GM23338 (cell line): Measurements from ENCODE around the gene PTPRZ1. TPM values are rescaled to one million over a fixed set of nuclear protein-coding genes. Genes with fewer than 3 reads are reported as not detected.

Experiments used
- ATAC-seq: fragments of 200-7000 bp; cut with Tn5 transposase; 3 replicates; pipeline ENCODE4 v1.9.1; 2020
- DNase-seq: peaks from one replicate; pipeline ENCODE4 v3.0.0-alpha.2; 2015; ENCODE audit warnings: low spot score
- H2AFZ ChIP-seq: fragments of 200-600 bp; sonication (generic); 2 replicates; pipeline ENCODE4 v1.8.0; 2016; ENCODE audit warnings: antibody characterized with exemption, mild to moderate bottlenecking, moderate library complexity
- H3F3A ChIP-seq: fragments of 200-600 bp; sonication (generic); replicated peaks from 2 replicates; pipeline ENCODE4 v1.8.0; 2017; ENCODE audit warnings: antibody characterized with exemption, mixed run types, low read depth
- H3K27ac ChIP-seq: fragments of 200-600 bp; sonication (generic); 2 replicates; pipeline ENCODE4 v1.6.1; 2016; ENCODE audit warnings: low read depth
- H3K27me3 ChIP-seq: fragments of 200-600 bp; sonication (generic); 2 replicates; pipeline ENCODE4 v1.8.0; 2016; ENCODE audit warnings: mild to moderate bottlenecking, mixed run types, moderate library complexity; ENCODE audit not compliant: insufficient read depth
- H3K36me3 ChIP-seq: fragments of 200-600 bp; sonication (generic); 2 replicates; pipeline ENCODE4 v1.8.0; 2016; ENCODE audit warnings: mild to moderate bottlenecking; ENCODE audit not compliant: insufficient read depth
- H3K4me1 ChIP-seq: fragments of 200-600 bp; sonication (generic); 2 replicates; pipeline ENCODE4 v1.8.0; 2016; ENCODE audit warnings: mild to moderate bottlenecking, moderate library complexity; ENCODE audit not compliant: insufficient read depth
- H3K4me2 ChIP-seq: fragments of 200-600 bp; sonication (generic); 2 replicates; pipeline ENCODE4 v1.7.1; 2017; ENCODE audit warnings: mixed run types
- H3K4me3 ChIP-seq: fragments of 200-600 bp; sonication (generic); 2 replicates; pipeline ENCODE4 v1.6.1; 2016; ENCODE audit warnings: mixed run types
- H3K79me2 ChIP-seq: fragments of 200-600 bp; sonication (generic); replicated peaks from 2 replicates; pipeline ENCODE4 v1.8.0; 2017; ENCODE audit warnings: mild to moderate bottlenecking; ENCODE audit not compliant: insufficient read depth
- H3K9me2 ChIP-seq: fragments of 200-600 bp; sonication (generic); 2 replicates; pipeline ENCODE4 v1.8.0; 2017; ENCODE audit not compliant: insufficient read depth
- H4K20me1 ChIP-seq: fragments of 200-600 bp; sonication (generic); replicated peaks from 2 replicates; pipeline ENCODE4 v1.8.0; 2017; ENCODE audit warnings: mild to moderate bottlenecking; ENCODE audit not compliant: insufficient read depth
- H3K27ac Mint-ChIP-seq: 2 replicates; pipeline ENCODE4 v1.8.0; 2020; ENCODE audit warnings: inconsistent platforms, mild to moderate bottlenecking, moderate library complexity, mixed read lengths
- H3K27me3 Mint-ChIP-seq: 3 replicates; pipeline ENCODE4 v1.8.0; 2022; ENCODE audit warnings: low read depth, mild to moderate bottlenecking, moderate library complexity, mixed read lengths, inconsistent platforms; ENCODE audit not compliant: insufficient read depth, poor library complexity
- H3K36me3 Mint-ChIP-seq: 3 replicates; pipeline ENCODE4 v1.8.0; 2021; ENCODE audit warnings: low read depth, mild to moderate bottlenecking, inconsistent platforms, moderate library complexity, mixed read lengths
- H3K4me1 Mint-ChIP-seq: 3 replicates; pipeline ENCODE4 v1.8.0; 2020; ENCODE audit warnings: mild to moderate bottlenecking, inconsistent platforms, mixed read lengths
- H3K4me3 Mint-ChIP-seq: 3 replicates; pipeline ENCODE4 v1.8.0; 2021; ENCODE audit warnings: moderate library complexity, mild to moderate bottlenecking, inconsistent platforms, mixed read lengths
- H3K9me3 Mint-ChIP-seq: 3 replicates; pipeline ENCODE4 v1.8.0; 2020; ENCODE audit warnings: moderate library complexity, mild to moderate bottlenecking, inconsistent platforms, mixed read lengths
- CREB1 ChIP-seq: fragments of 250-450 bp; sonication (Bioruptor Pico); IDR thresholded peaks from 2 replicates; pipeline ENCODE4 v1.5.0; 2020; ENCODE audit warnings: low read depth, mild to moderate bottlenecking, moderate library complexity
- CTCF ChIP-seq, 2 experiments: fragments of 200-600 bp in 1 of 2; sonication (generic) in 1 of 2; conservative IDR thresholded peaks; 2 replicates each; pipeline versions ENCODE4 v1.5.1 to v1.6.1; 2016 to 2017; ENCODE audit warnings: antibody characterized with exemption in 2 of 2, low read depth in 2 of 2, mild to moderate bottlenecking in 2 of 2, moderate library complexity in 1 of 2
- ETS1 ChIP-seq: IDR thresholded peaks from 2 replicates; pipeline ENCODE4 v1.6.1; 2016; ENCODE audit warnings: antibody characterized with exemption
- EZH2phosphoT487 ChIP-seq: fragments of 200-600 bp; sonication (generic); IDR thresholded peaks from one replicate; pipeline ENCODE4 v1.8.1; 2018; ENCODE audit warnings: antibody characterized with exemption; ENCODE audit not compliant: unreplicated experiment
- REST ChIP-seq: IDR thresholded peaks from one replicate; pipeline ENCODE4 v1.6.1; 2018; ENCODE audit warnings: antibody characterized with exemption; ENCODE audit not compliant: unreplicated experiment
- STAT1 ChIP-seq: IDR thresholded peaks from one replicate; pipeline ENCODE4 v1.6.1; 2016; ENCODE audit warnings: antibody characterized with exemption; ENCODE audit not compliant: unreplicated experiment
- ZNF114 ChIP-seq: fragments of 250-450 bp; sonication (Bioruptor Pico); IDR thresholded peaks from 2 replicates; pipeline ENCODE4 v1.5.0; 2020; ENCODE audit warnings: mild to moderate bottlenecking, moderate library complexity
- polyA plus RNA-seq: library from polyadenylated mRNA; unstranded; fragments of >200 nt; fragmentation: Nextera tagmentation; extraction: Ambion mirVana; gene quantifications from 2 replicates; pipeline ENCODE4 v1.2.1, GENCODE V29; 2016
- total RNA-seq: library from RNA; depleted of rRNA; stranded (reverse); fragments of >200 nt; shearing (Covaris generic); gene quantifications from 2 replicates; pipeline ENCODE4 v1.2.3, GENCODE V29; 2014

The PTPRZ1 gene
- total and polyA plus RNA-seq, 2 experiments from 2014 or later: 160 to 230 TPM

- no peak for TF ChIP-seq REST
Observed at GRCh38 chr7:122013630-122014029, 140.7 kb downstream of the PTPRZ1 start (continued).

- Histone ChIP-seq H4K20me1 (no peaks in the 10 kb centered on the region), H3K27ac (no peak overlapping the region), H3K27me3 (no peaks in the 10 kb centered on the region), H3F3A (no peaks in the 10 kb centered on the region; the same call in 1 of the 2 replicates), H3K4me2 (no peak overlapping the region), H3K4me1 (no peaks in the 10 kb centered on the region), H3K4me3 (no peak overlapping the region), H3K36me3 (peaks cover 7% of the 10 kb centered on the region), H2AFZ (no peak overlapping the region), H3K9me2 (no peaks in the 10 kb centered on the region), H3K79me2 (no peaks in the 10 kb centered on the region)
- DNase-seq (no peak), ATAC-seq (no peak)
- Mint-ChIP-seq H3K36me3 (peaks cover 41% of the 10 kb centered on the region), H3K9me3 (no peaks in the 10 kb centered on the region), H3K4me1 (no peaks in the 10 kb centered on the region), H3K27me3 (peaks cover 2% of the 10 kb centered on the region), H3K27ac (no peak overlapping the region), H3K4me3 (no peak overlapping the region)
- TF ChIP-seq CREB1 (no peak), CTCF (conservative IDR thresholded peaks at IDR 0.05; ENCODE audit: low read depth in 2 of 2) (peak in 1 of 2 experiments; percentile 47; a peak in 3 of 4 replicates)
Observed at GRCh38 chr7:122014697-122015096, 141.7 kb downstream of the PTPRZ1 start.

- Histone ChIP-seq H3K4me3 (no peak overlapping the region), H3K27ac (no peak overlapping the region), H2AFZ (no peak overlapping the region), H3K4me1 (no peaks in the 10 kb centered on the region), H3K9me2 (no peaks in the 10 kb centered on the region), H3F3A (no peaks in the 10 kb centered on the region), H3K36me3 (no peaks in the 10 kb centered on the region), H3K79me2 (no peaks in the 10 kb centered on the region), H3K4me2 (no peak overlapping the region), H3K27me3 (no peaks in the 10 kb centered on the region), H4K20me1 (no peaks in the 10 kb centered on the region)
- ATAC-seq (no peak), DNase-seq (no peak)
- H3K27ac Mint-ChIP-seq: no peak overlapping the region
- H3K27me3 Mint-ChIP-seq: peaks cover 2% of the 10 kb centered on the region
- no peak overlapping the region for H3K4me3 Mint-ChIP-seq
- peaks cover 10% of the 10 kb centered on the region; the same call in 2 of the 3 replicates for H3K36me3 Mint-ChIP-seq
- no peaks in the 10 kb centered on the region for H3K4me1 Mint-ChIP-seq
- no peaks in the 10 kb centered on the region for H3K9me3 Mint-ChIP-seq
- no peak for TF ChIP-seq REST
- no peak for TF ChIP-seq STAT1
- no peak for TF ChIP-seq ZNF114 (CRISPR knock-in tag)
- no peak for TF ChIP-seq CTCF (conservative IDR thresholded peaks at IDR 0.05; ENCODE audit: low read depth in 2 of 2)
- no peak for TF ChIP-seq ETS1
- TF ChIP-seq EZH2phosphoT487: no peak
Observed at GRCh38 chr7:122018032-122018431, 145.1 kb downstream of the PTPRZ1 start.
